OCI-LY7 (cell line): ENCODE measurements around the gene TCF12. TPM values are rescaled to one million over a fixed set of nuclear protein-coding genes. Genes with fewer than 3 reads are reported as not detected.

Source experiments
- BruUV-seq: library from RNA; stranded (reverse); fragments of 400-500 nt; replicated peaks from 2 replicates; lab custom pipeline; 2021; lab: Mats Ljungman, UMichigan
- CTCF ChIA-PET: fragments of 300-600 bp; sonication (Branson Sonifier 250); formaldehyde crosslinking; loops from one replicate; lab custom pipeline; 2022; ENCODE audit warnings: antibody characterized with exemption; ENCODE audit not compliant: unreplicated experiment; lab: Charles Lee
- POLR2A ChIA-PET: fragments of 300-600 bp; sonication (Branson Sonifier 250); formaldehyde crosslinking; loops from one replicate; lab custom pipeline; 2022; ENCODE audit warnings: antibody characterized with exemption; lab: Charles Lee
- DNase-seq: peaks from one replicate; pipeline ENCODE4 v3.0.0-alpha.2; 2015; ENCODE audit warnings: low spot score
- H2AFZ ChIP-seq: fragments of 200-600 bp; sonication (generic), shearing (Covaris generic); 2 replicates; pipeline ENCODE4 v1.6.1; 2014; ENCODE audit warnings: mild to moderate bottlenecking, antibody characterized with exemption, low read length, moderate library complexity
- H3K27ac ChIP-seq: fragments of 200-600 bp; sonication (generic); 2 replicates; pipeline ENCODE4 v1.5.1; 2014; ENCODE audit warnings: mixed run types, low read depth, mild to moderate bottlenecking, moderate library complexity, low read length, inconsistent platforms; ENCODE audit not compliant: poor library complexity, severe bottlenecking
- H3K36me3 ChIP-seq: fragments of 200-600 bp; sonication (generic); 2 replicates; pipeline ENCODE4 v1.6.1; 2014; ENCODE audit warnings: mild to moderate bottlenecking, antibody characterized with exemption, low read length, moderate library complexity, mixed read lengths; ENCODE audit not compliant: insufficient read depth
- H3K4me1 ChIP-seq: fragments of 200-600 bp; sonication (generic); 2 replicates; pipeline ENCODE4 v1.5.1; 2014; ENCODE audit warnings: mild to moderate bottlenecking, low read length; ENCODE audit not compliant: insufficient read depth, poor library complexity, severe bottlenecking
- H3K4me2 ChIP-seq: fragments of 200-600 bp; sonication (generic); 2 replicates; pipeline ENCODE4 v1.6.1; 2014; ENCODE audit warnings: mild to moderate bottlenecking, low read length
- H3K4me3 ChIP-seq: fragments of 200-600 bp; sonication (generic); 2 replicates; pipeline ENCODE4 v1.5.1; 2014; ENCODE audit warnings: mild to moderate bottlenecking, low read depth, low read length; ENCODE audit not compliant: poor library complexity, severe bottlenecking
- H3K79me2 ChIP-seq: fragments of 200-600 bp; sonication (generic); 2 replicates; pipeline ENCODE4 v1.6.1; 2016; ENCODE audit warnings: low read depth, mild to moderate bottlenecking, low read length, moderate library complexity, mixed read lengths; ENCODE audit not compliant: insufficient read depth
- H3K9me2 ChIP-seq: fragments of 200-600 bp; sonication (generic); 2 replicates; pipeline ENCODE4 v1.6.1; 2016; ENCODE audit warnings: mild to moderate bottlenecking, low read length, mixed read lengths; ENCODE audit not compliant: insufficient read depth
- H3K9me3 ChIP-seq: fragments of 200-600 bp; sonication (generic); 2 replicates; pipeline ENCODE4 v1.6.1; 2014; ENCODE audit warnings: mild to moderate bottlenecking, mixed run types, low read length, mixed read lengths
- H4K20me1 ChIP-seq: fragments of 200-600 bp; sonication (generic); 2 replicates; pipeline ENCODE4 v1.6.1; 2014; ENCODE audit warnings: mild to moderate bottlenecking, antibody characterized with exemption, low read length, moderate library complexity, mixed read lengths; ENCODE audit not compliant: insufficient read depth
- CTCF ChIP-seq: fragments of 200-600 bp; sonication (generic); conservative IDR thresholded peaks from 2 replicates; pipeline ENCODE4 v1.5.1; 2014; ENCODE audit warnings: mild to moderate bottlenecking, antibody characterized with exemption, low read length, moderate library complexity, mixed read lengths
- EZH2phosphoT487 ChIP-seq: fragments of 200-600 bp; sonication (generic); IDR thresholded peaks from 2 replicates; pipeline ENCODE4 v1.6.1; 2018; ENCODE audit warnings: low read depth, borderline replicate concordance, mild to moderate bottlenecking, mixed run types, antibody characterized with exemption, low read length, moderate library complexity, mixed read lengths
- intact Hi-C: fragments of 100-400 bp; cut with micrococcal nuclease; formaldehyde crosslinking; loops from one replicate; pipeline ENCODE4 v1.10.0; 2022; ENCODE audit not compliant: unreplicated experiment
- total RNA-seq, 2 experiments: library from RNA; depleted of rRNA in 1 of 2; stranded (reverse); fragments of >200 nt in 1 of 2; shearing (Covaris generic) in 1 of 2; gene quantifications; 2 replicates each; pipeline ENCODE4 v1.2.3, GENCODE V29; 2014 to 2022

The TCF12 gene
- total RNA-seq, 2 experiments from 2014 or later, result 51.6 to 139 TPM

- no peaks in the 10 kb centered on the region for H3K9me3 ChIP-seq
- no peaks in the 10 kb centered on the region for H3K36me3 ChIP-seq
- no peak overlapping the region for H3K4me2 ChIP-seq
- ChIA-PET POLR2A (interaction anchor here (0.7 kb wide), 1 partner anchor 1556 kb away, joined by 3 read pairs; no protein-coding TSS in a partner anchor), CTCF (no interaction called here)
- no peaks in the 10 kb centered on the region for H3K4me1 ChIP-seq
- no peaks in the 10 kb centered on the region for H4K20me1 ChIP-seq
- BruUV-seq, result no TSS peak
- no peak overlapping the region for H2AFZ ChIP-seq
- TF ChIP-seq CTCF (no peak), EZH2phosphoT487 (no peak)
- intact Hi-C loops, result no loop called here
- H3K79me2 ChIP-seq, result peaks cover 34% of the 10 kb centered on the region; the same call in 1 of the 2 replicates
- no peak for DNase-seq
- H3K9me2 ChIP-seq, result no peaks in the 10 kb centered on the region
- no peak overlapping the region for H3K27ac ChIP-seq
- H3K4me3 ChIP-seq, result no peak overlapping the region
Measured at GRCh38 chr15:56964182-56964581, 45.7 kb downstream of the TCF12 start.

DNA sequence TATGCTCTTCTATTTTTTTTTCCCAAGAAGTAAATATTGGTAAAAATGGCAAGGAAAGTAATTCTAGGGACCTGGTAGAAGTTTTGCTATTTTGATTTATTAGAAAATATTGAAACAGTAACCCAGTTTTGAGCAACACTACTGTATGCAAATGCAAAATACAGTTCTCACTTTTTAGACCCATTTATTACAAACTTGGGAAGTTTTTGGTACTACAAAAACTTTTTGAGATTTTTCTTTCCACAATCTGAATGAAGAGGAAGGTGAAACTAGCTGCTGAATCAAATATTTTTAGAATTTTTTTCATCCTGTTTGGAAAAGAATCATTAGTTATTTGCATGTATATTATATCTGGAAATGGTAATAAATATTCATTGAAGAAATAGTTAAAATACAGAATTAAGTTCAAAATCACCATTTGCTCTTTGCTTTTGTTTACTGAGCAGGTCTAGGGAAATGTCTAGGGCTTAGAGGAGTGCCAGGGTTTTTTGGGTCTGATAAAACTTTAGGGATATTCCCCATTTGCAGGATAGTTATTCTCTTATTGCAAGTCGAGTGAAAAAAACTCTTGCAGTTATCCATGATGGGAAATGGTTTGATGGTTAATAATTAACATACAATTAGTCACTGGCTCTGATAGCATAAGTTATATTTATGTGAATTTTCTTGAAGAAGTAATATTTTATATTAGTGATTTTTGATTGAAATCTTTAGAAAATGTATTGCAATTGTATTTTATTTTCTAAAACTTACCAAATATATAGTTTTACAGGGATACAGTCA is 47.0 kb downstream of the TCF12 start:
- H3K27ac ChIP-seq, result no peak overlapping the region
- POLR2A ChIA-PET, result interaction anchor here (0.6 kb wide), 1 partner anchor 100 kb away, joined by 4 read pairs; no protein-coding TSS in a partner anchor
- H3K79me2 ChIP-seq, result peaks cover 25% of the 10 kb centered on the region; the same call in 1 of the 2 replicates
- CTCF ChIA-PET, result no interaction called here
- BruUV-seq, result no TSS peak
- H3K36me3 ChIP-seq, result no peaks in the 10 kb centered on the region
- intact Hi-C loops, result no loop called here
- H2AFZ ChIP-seq, result no peak overlapping the region
- no peak for DNase-seq
- no peak overlapping the region for H3K4me2 ChIP-seq
- no peaks in the 10 kb centered on the region for H3K4me1 ChIP-seq
- no peaks in the 10 kb centered on the region for H3K9me3 ChIP-seq
- TF ChIP-seq CTCF (no peak), EZH2phosphoT487 (no peak)
- H3K9me2 ChIP-seq, result no peaks in the 10 kb centered on the region
- H3K4me3 ChIP-seq, result no peak overlapping the region
- no peaks in the 10 kb centered on the region for H4K20me1 ChIP-seq

DNA sequence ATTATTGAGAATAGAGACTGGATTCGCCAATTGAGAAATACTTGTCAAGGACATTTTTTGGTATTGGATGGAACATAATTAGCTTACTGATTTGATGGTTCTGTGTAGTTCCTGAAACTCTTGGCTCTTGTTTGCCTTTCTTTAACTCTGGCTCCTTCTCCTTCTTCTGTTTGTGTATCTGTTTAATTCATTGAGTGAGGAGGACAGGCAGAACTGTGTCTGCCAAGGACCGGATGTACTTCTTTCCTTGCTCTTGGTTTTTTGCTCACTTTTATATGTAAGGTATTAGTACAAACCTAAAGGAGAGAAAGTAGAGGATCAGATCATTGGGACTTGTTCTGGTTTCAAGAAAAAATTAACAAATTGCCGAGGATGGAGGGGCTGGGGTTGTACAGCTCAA is 48.9 kb downstream of the TCF12 start:
- H3K9me3 ChIP-seq, result no peaks in the 10 kb centered on the region
- H4K20me1 ChIP-seq, result 0 out of 2 replicates have a peak, but pooled peaks cover 4% of the 10 kb centered on the region
- intact Hi-C loops, result no loop called here
- no peak overlapping the region for H3K4me3 ChIP-seq
- no peaks in the 10 kb centered on the region for H3K9me2 ChIP-seq
- H3K4me2 ChIP-seq, result no peak overlapping the region
- no peak overlapping the region for H3K27ac ChIP-seq
- no peaks in the 10 kb centered on the region for H3K36me3 ChIP-seq
- TF ChIP-seq EZH2phosphoT487 (no peak), CTCF (no peak)
- ChIA-PET CTCF (no interaction called here), POLR2A (no interaction called here)
- H3K79me2 ChIP-seq, result peaks cover 25% of the 10 kb centered on the region; the same call in 1 of the 2 replicates
- H3K4me1 ChIP-seq, result no peaks in the 10 kb centered on the region
- H2AFZ ChIP-seq, result no peak overlapping the region
- DNase-seq, result no peak
- BruUV-seq, result no TSS peak
